GM19452 (cell line): ENCODE data around the gene CALML5.

Experiments
- ATAC-seq: cut with Tn5 transposase; IDR thresholded peaks from one replicate; pipeline ENCODE4 v1.9.1; 2021; ENCODE audit not compliant: unreplicated experiment

CALML5 gene

DNA sequence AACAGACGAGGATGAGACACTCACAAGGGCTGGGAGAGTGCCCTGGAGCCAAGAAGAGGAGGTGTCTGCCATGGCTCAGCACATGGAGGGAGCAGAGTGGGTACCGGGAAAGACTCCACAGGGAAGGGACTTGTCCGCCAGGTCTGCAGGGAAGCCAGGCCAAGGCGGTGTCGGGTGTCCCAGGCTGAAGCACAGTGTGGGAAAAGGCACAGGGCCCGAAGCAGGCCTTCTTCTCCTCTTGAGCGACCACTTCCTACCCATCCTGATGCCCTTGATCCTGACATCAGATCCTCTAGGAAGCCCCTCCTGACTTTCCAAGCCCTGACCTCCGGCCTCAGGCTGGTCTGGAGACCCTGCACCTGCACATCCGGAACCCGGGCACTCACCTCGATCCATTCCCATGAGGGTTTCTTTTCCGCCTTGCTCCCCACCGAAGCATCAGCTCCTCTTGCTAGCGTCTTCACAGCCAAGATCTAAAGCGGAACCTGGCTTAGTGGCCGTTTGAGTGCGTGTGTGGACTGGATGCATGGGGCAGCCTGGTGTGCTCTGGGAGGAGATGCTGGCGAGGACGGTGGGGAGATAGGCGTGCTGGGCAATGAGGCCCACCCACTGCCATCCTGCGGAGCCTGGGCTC lies 33.8 kb upstream of the CALML5 start:
- no peak for ATAC-seq

DNA sequence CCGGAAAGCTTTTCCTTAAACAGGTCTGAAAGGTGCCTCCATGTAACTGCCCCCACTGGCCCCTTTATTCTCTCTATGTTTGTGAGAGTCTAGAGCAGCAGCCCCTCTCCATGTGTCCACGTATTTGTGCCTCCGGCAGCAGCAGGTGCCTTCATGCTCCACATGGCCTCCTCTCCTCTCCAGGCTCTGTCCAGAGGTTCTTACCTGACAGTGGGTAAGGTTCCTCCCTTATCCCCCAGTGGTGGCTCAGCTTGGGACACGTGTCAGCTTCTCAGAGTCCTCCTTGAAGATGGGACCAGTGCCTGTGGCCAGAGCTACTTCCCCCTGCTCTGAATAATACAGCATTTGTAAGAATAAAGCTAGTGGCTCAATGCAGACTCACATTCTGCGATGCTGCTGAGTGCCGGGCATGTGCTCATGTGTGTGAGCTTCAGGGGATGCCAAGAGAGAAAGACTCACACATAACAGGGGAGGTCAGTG lies 33.3 kb upstream of the CALML5 start:
- no peak for ATAC-seq

DNA sequence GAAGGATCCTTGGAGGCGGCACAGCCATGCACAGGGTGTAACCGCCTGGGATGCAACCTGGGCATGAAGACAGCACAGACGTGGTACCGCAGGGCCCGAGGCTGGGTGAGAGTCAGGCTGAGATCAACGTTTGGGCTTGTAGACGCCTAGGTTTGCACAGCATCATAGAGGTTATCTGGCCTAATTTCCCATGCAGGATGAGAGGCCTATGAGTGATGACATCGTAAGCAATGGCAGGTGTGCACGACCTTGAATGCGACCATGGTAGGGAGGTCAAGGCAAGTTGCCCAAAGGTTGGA lies 32.9 kb upstream of the CALML5 start:
- ATAC-seq, result no peak

DNA sequence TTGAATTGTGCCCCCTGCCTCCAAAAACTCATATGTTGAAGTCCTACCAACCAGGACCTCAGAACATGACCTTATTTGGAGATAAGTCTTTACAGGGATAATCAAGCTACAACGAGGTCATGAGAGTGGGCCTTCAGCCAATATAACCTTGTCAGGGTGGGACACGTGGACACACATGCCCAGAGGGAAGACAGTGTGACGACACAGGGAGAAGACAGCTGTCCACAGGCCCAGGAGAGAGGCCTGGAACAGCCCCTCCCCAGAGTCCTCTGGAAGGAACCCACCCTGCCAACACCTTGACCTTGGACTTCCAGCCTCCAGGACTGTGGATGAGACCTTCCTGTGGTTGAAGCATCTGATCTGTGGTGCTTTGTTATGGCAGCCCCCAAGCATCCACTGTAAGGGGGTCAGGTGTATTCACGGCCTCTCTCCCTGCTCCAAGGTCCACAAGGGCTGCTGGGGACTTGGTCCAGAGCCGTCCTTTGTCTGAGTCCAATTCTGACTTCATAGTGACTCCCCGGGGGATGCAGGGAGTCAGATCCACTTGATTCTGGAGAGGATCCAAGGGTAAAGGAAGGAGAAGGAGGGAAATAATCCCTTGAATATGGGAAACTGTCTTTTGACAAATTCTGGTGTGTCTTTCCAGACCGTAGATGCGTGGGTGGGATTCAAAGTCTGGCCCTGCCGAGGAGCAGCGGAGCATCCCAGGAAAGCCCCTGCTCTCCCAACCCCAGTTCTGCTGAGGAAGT lies 32.4 kb upstream of the CALML5 start:
- ATAC-seq, result no peak

DNA sequence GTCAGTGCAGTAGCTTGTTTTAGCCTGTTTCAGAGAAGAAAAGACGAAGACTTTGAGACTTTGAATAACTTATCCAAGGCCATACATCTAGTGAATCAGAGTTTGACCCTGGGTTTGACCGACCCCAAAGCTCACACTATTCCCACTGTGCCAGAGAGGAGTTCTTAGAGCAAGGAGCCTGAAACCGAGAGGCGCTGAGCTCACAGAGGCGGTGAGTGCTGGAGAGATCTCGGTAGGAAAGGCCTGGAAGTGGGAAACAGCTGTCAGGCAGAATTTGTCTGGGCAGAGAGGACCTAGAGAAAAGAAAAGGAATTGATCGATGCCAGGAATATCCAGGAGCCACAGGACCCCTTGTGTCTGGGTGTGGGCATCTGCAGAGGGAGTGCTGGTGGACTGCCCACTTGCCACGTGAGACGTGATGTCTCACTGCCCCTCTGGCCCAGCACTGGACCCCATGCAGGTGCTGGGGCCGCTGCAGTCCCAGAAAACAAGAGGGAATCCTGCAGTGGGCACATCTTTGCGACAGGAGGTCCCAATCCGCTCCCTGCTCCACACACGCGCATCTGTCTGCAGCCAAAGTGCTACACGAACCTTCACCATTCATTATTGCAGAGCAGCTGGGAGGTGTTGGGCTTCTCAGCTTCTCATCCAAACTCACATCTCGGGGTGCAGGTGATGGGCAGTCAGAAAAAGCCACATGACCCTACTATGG lies 31.6 kb upstream of the CALML5 start:
- ATAC-seq, result no peak

DNA sequence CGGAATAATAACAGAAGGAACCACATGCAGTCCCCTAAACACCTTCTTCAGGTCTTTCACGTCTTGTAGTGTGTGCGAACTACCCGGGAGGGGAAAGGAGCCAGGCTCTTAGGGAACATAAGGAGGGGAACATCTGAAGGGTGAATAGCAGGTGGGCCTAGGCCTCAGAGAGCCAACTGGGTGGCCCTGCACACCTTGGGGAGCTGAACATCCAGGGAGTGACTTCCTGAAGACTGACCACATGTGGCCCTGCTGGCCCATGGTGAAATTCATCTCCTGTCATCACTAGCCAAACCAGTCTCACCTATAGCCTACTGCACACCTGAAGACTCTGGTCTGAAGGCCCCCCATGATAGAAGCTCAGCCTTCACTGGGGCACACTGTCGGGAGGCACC lies 31.0 kb upstream of the CALML5 start:
- ATAC-seq, result no peak

DNA sequence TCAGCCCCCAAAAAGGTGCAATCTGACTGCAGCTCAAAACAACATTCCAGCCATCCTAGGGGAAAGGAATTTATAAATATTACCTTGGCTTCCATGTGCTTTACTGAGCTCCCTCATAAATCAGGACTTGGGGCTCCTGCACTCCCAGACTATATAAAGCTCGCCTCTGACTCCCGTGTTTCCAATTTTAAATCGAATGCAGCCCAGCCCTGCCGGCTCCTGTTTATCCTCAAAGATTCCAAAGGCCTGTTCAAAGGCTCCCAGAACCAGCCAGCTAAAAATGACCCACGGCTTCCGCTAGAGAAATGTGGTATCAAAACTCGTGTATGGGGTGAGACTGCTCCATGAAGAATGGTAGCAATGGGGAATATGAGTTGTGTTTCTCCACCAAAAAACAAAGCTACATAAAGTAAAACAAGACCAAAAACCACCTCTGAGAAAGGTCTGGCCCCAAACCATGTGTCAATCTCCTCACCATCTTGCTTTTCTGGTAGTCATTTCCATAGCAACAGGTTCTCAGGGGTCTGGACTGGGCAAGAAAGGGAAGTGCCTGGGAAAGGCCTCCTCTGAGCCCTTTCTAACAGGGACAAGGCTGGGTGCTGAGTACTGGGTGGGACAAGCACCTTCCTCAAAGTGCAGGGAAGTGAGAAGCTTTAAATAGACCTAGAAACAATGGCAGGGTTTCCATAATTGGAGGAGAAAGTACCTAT lies 30.5 kb upstream of the CALML5 start:
- ATAC-seq, result no peak

DNA sequence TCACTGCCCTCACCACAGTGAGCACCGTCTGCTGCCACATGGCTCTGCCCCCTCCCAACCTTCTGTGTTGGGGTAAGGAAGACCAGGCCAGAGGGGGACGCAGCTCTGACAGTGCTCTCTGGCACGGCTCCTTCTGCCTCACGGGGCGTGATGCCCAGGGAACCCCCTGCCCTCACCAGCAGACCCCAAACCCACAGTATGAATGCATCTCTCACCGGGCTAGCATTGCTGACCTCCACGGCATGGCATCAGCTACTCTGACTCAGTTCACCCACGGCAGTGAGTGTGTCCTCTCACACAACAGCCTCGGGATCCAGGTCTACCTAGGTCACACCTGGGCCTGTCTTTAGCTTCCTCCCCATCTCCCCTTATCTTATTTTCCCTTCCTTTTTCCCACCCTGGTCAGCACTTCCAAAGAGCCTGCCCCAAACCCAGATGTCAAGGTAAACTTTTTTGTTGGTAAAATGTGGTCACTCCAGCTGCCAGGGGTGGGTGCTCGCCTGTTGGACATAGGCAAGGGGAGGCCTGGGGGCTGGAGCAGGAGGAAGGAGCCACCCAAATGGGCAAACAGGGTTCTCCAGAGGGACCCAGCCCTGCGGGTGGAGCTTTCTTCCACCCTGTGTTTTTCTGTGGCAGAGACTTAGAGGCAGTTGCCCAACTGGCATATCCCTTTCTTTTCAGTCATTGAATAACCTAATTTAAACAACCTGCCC lies 29.8 kb upstream of the CALML5 start:
- no peak for ATAC-seq

DNA sequence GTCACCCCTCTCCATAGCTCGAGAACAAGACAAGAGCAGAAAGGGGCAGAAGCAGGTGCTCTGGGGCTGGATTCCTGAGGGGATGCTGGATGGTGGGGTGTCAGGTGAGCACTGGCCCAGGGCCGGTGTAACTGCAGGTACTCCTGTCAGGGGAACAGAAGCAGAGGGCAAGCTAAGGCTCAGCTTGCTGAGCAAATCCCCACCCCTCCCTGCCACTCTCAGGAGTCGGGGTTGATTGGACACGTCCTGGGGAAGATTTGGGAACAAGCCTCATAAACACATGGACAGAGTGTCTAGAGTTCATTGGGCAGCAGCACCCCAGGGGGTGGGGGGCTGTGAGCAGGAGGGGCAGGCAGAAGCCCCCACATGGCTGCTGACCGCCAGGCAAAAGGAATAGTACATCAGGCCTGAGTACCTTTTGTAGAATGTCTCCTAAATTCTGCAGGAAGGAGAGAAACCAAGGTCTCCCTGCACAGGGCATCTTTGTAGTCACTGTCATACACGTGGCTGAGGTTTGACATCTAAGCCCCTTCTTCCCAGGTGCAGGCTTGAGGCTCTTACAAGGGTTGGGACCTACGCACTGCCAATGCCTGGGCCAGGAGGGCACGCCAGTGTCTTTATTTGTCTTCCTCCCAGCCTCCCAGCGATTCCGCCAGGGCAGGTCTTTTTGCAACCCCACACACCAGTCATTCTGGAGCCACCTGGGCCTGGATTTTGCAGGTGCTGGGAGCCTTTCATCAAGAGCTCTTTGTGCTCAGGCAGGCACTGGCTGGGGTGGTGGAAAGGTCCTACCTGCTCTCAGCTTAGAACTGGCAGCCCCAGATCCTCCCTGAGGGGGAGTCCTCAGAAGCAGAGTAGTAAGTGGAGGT lies 28.2 kb upstream of the CALML5 start:
- ATAC-seq, result no peak

DNA sequence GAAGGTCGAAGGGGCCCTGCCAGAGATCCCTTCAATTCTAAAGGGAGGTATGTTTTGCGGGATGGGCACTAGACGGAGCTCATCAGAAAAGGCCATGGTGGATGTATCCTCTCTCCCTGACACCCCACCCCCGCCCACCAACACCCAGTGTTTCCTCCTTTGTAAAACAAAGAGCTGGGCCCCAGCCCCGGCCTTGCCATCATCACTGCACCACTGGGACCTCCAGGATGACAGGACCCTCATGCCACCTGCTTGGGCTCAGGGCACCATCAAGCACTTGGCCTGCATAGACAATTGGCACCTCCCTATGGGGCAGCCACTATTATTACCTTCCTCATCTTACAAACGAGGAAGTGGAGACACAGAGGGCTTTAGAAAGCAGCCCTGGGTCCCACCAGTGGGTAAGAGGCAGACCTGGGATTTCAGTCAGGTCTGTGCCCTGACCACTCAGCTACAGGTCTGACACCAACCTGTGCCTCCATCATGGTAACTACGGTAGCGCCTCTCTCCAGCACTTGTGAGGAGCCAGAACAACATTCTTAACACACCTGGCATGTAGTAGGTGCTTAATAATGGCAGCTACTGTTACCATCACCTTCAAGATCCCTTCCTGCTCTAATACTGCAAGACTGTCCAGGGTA lies 27.4 kb upstream of the CALML5 start:
- no peak for ATAC-seq

DNA sequence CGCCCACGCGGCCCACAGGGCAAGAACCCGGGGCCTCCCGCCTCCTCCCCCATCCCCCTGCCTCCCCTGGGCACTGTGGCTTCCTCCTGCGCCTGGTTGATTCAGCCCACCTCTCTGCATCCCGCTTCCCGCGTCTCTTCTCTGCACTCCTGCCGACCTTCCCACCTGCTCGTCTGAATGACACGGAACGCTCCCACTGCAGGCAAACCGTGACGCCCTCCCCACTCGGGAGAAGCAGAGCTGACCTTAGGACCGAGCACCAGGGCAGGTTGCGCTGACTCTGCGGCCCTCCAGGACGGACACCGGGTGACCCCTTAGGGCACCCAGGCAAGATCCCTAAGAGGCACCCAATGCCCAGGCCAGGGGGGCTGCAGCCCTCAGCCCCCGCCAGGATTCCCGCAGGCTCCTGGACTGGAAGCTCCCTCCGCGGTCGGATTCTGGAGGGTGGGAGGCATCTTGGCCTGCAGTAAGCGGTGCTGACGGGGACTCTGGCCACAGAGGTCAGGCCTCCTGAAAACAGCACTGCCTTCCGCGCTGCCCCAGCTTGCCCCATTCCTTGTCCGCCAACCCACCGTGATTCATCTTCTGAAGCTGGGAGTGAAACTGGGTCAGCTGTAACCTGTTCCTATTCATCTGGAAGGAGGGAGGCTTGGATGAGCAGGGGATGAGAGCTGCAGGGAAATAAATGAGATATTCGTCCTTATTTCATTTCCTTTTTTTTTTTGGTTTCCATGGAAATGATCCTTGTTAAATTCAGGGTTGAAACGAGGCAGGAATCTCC lies 26.4 kb upstream of the CALML5 start:
- ATAC-seq, result no peak

DNA sequence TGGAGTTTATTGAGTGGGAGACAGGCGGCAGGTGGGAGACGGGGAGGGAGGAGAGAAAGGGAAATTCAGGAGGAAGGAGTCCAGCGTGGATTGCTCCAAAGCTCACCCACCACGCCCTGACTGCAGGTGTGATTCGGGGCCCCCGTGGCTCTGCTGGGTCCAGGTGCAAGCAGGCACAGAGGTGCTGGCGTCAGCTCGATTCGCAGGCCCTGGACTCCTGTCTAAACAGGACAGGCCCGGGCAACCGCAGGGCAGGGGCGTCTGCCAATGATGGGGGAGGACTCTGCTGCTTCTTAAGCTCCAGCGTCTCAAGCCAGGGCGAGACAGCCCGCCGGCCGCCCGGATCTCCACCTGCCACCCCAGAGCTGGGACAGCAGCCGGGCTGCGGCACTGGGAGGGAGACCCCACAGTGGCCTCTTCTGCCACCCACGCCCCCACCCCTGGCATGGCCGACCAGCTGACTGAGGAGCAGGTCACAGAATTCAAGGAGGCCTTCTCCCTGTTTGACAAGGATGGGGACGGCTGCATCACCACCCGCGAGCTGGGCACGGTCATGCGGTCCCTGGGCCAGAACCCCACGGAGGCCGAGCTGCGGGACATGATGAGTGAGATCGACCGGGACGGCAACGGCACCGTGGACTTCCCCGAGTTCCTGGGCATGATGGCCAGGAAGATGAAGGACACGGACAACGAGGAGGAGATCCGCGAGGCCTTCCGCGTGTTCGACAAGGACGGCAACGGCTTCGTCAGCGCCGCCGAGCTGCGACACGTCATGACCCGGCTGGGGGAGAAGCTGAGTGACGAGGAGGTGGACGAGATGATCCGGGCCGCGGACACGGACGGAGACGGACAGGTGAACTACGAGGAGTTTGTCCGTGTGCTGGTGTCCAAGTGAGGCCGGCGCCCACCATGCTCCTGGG lies 25.5 kb upstream of the CALML5 start, which contains the start of gene CALML3:
TSS of gene CALML3 (plus strand) at position 321 of the 920 bp plus-strand sequence. CDS start at position 446, 125 bp downstream.
- no peak for ATAC-seq

DNA sequence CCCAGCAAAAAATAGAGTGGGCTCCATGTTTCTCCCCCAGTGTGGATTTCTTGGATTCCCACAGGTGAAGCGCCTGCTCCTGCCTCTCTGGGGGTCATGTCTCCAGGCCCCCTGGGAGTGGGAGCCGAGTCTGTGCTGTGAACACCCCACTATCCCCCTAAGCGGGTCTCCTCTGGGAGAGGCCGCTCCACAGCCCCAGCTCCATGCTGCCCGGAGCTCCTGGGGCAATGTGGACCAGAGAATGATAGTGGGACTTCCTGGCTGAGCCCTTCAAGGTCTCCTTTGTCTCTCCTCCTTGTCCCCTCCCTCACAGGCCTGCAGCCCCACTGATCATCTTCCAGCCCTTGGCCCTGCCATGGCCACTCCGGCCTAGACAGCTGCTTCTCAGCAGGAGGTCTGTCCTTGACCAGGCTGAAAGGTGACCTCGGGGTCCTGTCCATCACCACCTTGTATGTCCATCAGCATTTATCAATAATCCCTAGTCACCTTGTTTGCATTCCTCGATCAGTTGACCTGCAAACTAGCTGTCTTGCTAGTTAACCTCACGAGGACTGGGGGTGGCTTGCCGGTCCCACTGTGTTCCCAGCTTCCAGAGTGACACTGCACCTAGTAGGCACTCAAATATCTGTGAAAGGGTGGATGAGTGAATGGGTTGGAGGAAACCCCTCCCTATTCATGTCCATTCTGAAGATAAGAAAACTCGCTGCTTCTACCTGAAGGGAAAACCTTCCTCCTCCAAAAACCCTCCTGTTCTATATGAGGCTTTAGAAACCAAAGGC lies 24.6 kb upstream of the CALML5 start:
- ATAC-seq, result no peak

DNA sequence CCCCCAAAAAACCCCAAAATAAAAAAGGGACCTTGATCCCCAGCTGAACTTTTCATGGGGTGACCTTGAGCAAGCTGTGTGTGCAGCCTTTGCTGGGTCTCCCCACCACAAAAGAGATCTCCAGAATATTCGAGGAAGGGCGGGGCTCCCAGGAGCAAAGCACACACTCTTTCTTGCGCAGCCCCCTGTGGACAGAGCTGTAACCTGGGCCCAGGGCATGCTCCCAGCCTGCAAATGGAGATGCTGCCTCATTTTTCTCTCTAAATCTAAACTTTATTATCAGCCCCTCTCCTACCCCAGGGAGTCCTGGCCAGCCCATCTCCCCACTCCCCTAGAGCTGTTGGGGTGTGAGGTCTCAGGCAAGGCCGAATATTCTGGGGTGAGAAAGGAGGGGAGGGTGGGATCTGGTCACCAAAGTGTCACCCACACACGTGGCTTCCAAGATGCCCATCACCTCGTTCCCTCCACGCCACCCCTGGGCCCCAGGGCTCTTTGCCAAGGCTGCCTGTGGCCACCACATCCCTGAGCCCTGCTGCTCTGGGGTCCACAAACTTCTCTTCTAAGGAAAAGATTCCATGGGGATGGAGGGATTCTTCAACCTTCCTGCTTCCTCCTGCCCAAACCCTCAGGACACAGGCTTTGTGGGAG lies 23.7 kb upstream of the CALML5 start:
- ATAC-seq, result no peak

DNA sequence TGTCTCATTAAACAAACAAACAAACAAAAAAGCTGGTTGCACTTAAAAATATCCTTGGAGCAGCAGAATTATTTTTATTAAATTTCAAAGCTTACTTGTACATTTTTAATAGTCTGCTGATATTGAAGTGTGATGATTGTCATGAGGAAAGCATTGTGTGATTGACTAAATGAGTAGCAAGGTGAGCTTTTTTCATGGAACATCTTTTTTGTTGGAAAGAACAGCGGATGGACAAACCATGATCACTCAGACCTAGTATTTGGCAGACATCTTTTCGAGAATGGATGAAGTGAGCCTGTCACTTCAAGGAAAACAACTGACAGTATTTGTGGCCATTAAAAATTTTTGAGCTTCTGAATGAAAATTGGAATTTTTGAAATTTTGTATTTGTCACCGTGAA lies 19.7 kb upstream of the CALML5 start:
- ATAC-seq, result no peak

DNA sequence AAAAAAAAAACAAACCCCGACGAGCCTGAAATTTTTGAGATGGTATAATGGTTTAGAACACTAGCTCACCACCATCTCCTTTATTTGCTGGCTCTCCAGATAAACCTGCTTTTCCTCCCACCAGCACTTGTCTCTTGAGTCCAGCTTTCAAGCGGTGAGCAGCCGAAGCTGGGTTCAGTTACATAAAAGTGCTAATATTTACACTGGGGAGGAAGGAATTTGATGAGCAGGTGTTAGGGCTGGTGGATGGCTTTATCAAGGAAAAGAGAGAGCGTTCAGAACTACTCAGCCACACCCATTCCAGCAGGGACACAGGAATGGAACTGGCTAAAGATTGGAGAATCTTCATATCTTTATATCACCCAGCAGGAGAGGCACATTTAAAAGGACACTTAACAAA lies 18.8 kb upstream of the CALML5 start:
- no peak for ATAC-seq
